Measurements from ENCODE around the gene ZNRF1. TPM values are rescaled to one million over a fixed set of nuclear protein-coding genes. Genes with fewer than 3 reads are reported as not detected.
A peak's percentile ranks its signal among the peaks of the same experiment; 100 is the strongest.
"Not testable (repeated sequence)": the region's sequence is repeated elsewhere in the genome, so short reads cannot be mapped to it uniquely, and the experiment has no call there.

Gene ZNRF1
- polyA plus RNA-seq, 2 of the 4 experiments (the other 2 are of a cell fraction), result 18.6 to 22.6 TPM

GRCh38 chr16:75089486-75090202, 90.8 kb downstream of the ZNRF1 start:
- 79% methylated on average over 6 of the region's 6 CpGs for WGBS (ENCODE audit: missing lambda C conversion rate)
- FAIRE-seq (no peak), ATAC-seq (peak in 1 of 2 experiments; percentile 42; a peak in 2 of 6 replicates), DNase-seq (ENCODE audit: low read depth in 1 of 2, low spot score in 1 of 2) (no peak)
- Histone ChIP-seq H3K4me3 (no peak overlapping the region), H3K27ac (no peak overlapping the region), H3K9me3 (no peaks in the 10 kb centered on the region), H3K4me2 (no peak overlapping the region), H3K4me1 (peaks cover 58% of the 10 kb centered on the region)
- CTCF ChIA-PET, result interaction anchor here (1.0 to 2.5 kb wide), 2 partner anchors 21 to 91 kb away, joined by 3 to 8 read pairs; partner anchors contain the start of gene ZNRF1
- POLR2A ChIA-PET, result no interaction called here
- TF ChIP-seq KDM1A (IDR thresholded peaks at IDR 0.05; ENCODE audit: low read depth) (no peak), EHF (CRISPR knock-in tag; IDR thresholded peaks at IDR 0.05) (no peak), NR3C1 (IDR thresholded peaks at IDR 0.05) (no peak), POLR2A (IDR thresholded peaks at IDR 0.05; ENCODE audit: low read length) (no peak), E2F6 (IDR thresholded peaks at IDR 0.05; ENCODE audit: borderline replicate concordance, low read depth) (no peak), TP53 (CRISPR knock-in tag; IDR thresholded peaks at IDR 0.05) (no peak), ZFP36 (IDR thresholded peaks at IDR 0.05; ENCODE audit: borderline replicate concordance, partially characterized antibody) (no peak), RARB (CRISPR knock-in tag; IDR thresholded peaks at IDR 0.05) (no peak), FOXS1 (CRISPR knock-in tag; IDR thresholded peaks at IDR 0.05) (no peak), CBX2 (IDR thresholded peaks at IDR 0.05; ENCODE audit: borderline replicate concordance, low read depth) (no peak), SMC3 (IDR thresholded peaks at IDR 0.05) (no peak), EHMT2 (IDR thresholded peaks at IDR 0.05; ENCODE audit: low read depth) (no peak), HDAC2 (IDR thresholded peaks at IDR 0.05) (no peak), NFE2L2 (conservative IDR thresholded peaks at IDR 0.05; ENCODE audit: low read length) (no peak), CTCF (IDR thresholded peaks at IDR 0.05) (no peak), ZSCAN20 (CRISPR knock-in tag; IDR thresholded peaks at IDR 0.05) (no peak), JUNB (IDR thresholded peaks at IDR 0.05) (no peak), REST (IDR thresholded peaks at IDR 0.05) (no peak)
- TF ChIP-seq, protein P1, sequence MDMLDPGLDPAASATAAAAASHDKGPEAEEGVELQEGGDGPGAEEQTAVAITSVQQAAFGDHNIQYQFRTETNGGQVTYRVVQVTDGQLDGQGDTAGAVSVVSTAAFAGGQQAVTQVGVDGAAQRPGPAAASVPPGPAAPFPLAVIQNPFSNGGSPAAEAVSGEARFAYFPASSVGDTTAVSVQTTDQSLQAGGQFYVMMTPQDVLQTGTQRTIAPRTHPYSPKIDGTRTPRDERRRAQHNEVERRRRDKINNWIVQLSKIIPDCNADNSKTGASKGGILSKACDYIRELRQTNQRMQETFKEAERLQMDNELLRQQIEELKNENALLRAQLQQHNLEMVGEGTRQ (IDR thresholded peaks at IDR 0.05), result no peak
- TF ChIP-seq, protein P2, sequence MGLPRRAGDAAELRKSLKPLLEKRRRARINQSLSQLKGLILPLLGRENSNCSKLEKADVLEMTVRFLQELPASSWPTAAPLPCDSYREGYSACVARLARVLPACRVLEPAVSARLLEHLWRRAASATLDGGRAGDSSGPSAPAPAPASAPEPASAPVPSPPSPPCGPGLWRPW (IDR thresholded peaks at IDR 0.05), result no peak

DNA sequence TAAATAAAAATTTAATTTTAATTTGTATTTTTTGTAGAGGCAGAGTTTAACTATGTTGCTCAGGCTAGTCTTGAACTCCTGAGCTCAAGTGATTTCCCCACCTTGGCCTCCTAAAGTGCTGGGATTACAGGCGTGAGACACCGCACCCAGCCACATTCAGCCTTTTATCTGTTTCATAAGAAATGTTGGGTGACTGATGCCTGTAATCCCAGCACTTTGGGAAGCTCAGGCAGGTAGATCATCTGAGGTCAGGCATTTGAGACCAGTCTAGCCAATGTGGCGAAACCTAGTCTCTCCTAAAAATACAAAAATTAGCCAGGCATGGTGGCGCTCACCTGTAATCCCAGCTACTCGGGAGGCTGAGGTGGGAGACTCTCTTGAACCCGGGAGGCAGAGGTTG, 92.1 kb downstream of the ZNRF1 start:
- H3K4me2 ChIP-seq; POLR2A ChIA-PET; DNase-seq (ENCODE audit: low read depth in 1 of 2, low spot score in 1 of 2); H3K4me3 ChIP-seq; H3K9me3 ChIP-seq; FAIRE-seq; ATAC-seq; TF ChIP-seq FOSL2 (IDR thresholded peaks at IDR 0.05): not testable (repeated sequence)
- WGBS (ENCODE audit: missing lambda C conversion rate), result 84% methylated on average over 6 of the region's 6 CpGs
- Histone ChIP-seq H3K4me1 (peaks cover 54% of the 10 kb centered on the region), H3K27ac (peak overlapping the region in 1 of 2 experiments; percentile 25; a peak in 1 of 6 replicates)
- CTCF ChIA-PET, result interaction anchor here (1.0 to 2.5 kb wide), 4 partner anchors 19 to 93 kb away, joined by 3 to 8 read pairs (median 5); partner anchors contain the start of gene ZNRF1
- peak; percentile 38; the same call in 1 of the 2 replicates for TF ChIP-seq FOSL2 (CRISPR knock-in tag; IDR thresholded peaks at IDR 0.05)

- H3K4me3 ChIP-seq; H3K9me3 ChIP-seq; H3K4me2 ChIP-seq; FAIRE-seq; POLR2A ChIA-PET; DNase-seq (ENCODE audit: low read depth in 1 of 2, low spot score in 1 of 2): not testable (repeated sequence)
- CTCF ChIA-PET, result interaction anchor here (1.1 to 2.5 kb wide), 3 partner anchors 19 to 93 kb away, joined by 4 to 8 read pairs (median 6); partner anchors contain the start of gene ZNRF1
- H3K4me1 ChIP-seq, result peaks cover 47% of the 10 kb centered on the region
- ATAC-seq, result 0 out of 6 replicates have a peak, but pooled peaks of 1 of the 2 experiments have one; percentile 22
- H3K27ac ChIP-seq, result peak overlapping the region in 1 of 2 experiments; percentile 13; a peak in 2 of 6 replicates
- 33% methylated on average over 3 of the region's 3 CpGs for WGBS (ENCODE audit: missing lambda C conversion rate)
Observed at GRCh38 chr16:75091619-75092018, 92.8 kb downstream of the ZNRF1 start.

Measured in A549 (cell line).